GM21528 (cell line): ENCODE data around the gene FGF12.

Source experiments
- ATAC-seq: cut with Tn5 transposase; IDR thresholded peaks from one replicate; pipeline ENCODE4 v1.9.1; 2021; ENCODE audit warnings: mild to moderate bottlenecking, moderate library complexity; ENCODE audit not compliant: unreplicated experiment, low FRiP score

FGF12 gene

DNA sequence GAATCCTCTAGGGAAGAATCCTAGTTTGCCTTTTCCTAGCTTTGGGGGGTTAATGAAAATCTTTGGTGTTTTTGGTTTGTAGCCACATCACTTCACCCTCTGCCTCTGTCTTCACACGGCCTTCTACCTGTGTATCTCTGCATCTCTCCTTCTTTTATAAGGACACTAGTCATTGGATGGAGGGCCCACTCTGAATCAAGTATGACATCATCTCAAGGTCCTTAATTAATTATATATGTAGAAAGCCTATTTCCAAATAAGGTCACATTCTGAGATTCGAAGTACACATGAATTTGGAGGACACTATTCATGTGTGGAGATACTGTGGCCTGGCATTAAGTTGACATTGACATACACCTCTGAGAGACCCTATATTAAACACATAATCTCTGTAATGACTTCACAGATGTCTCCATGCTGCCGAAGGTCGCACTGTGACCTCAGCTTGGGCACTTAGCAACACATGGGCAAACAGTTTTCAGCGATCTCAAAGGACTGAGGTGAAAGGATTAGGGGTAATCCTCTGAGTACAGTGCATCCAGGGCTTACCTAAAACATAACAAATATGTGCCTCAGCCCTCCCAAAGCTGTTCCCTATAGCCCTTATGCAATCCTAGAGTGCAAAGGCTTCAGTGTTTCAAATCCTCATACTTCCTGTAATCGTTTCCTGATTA lies 446.0 kb downstream of the FGF12 start:
- ATAC-seq, result no peak

DNA sequence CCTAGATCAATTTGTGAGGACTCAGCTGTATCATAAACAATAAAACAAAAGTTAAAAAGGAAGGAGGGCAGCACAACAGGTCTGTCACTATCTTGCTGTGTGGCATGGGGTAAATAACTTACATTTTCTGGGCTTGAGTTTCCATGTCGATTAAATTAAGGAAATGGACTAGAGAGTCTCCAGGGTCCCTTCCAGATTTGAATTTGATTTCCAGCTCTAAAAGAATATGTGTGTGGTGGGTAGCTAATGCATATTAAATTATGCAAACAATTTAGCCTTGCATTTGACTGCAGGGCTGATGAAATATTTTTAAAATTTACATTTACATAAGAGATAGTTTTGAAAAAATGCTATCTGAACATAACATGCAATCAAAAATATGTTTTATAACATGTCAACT lies 447.7 kb downstream of the FGF12 start:
- ATAC-seq, result no peak

DNA sequence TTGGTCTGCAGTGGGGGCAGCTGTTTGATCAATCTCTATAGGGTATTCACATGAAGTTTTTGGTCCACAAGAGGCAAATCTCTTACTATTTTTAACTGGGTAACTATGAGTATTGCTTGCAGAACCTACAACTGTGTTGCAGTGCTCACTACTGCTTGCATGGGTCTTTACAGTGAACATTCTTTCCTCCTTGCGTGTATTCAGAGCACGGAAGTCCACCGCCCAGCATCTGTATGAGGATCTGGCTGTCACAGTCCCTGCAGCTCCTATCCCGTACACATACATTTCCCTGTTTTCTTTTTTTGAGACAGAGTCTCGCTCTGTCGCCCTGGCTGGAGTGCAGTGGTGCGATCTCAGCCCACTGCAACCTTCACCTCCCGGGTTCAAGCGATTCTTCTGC lies 449.9 kb downstream of the FGF12 start:
- ATAC-seq, result no peak

GRCh38 chr3:192275741-192276355 lies 451.5 kb downstream of the FGF12 start:
- ATAC-seq, result no peak

- ATAC-seq, result no peak
Observed at GRCh38 chr3:192273697-192274010, 453.7 kb downstream of the FGF12 start.

GRCh38 chr3:192273001-192273696 lies 454.2 kb downstream of the FGF12 start:
- ATAC-seq, result no peak

GRCh38 chr3:192262001-192262400 lies 465.3 kb downstream of the FGF12 start:
- ATAC-seq, result no peak

DNA sequence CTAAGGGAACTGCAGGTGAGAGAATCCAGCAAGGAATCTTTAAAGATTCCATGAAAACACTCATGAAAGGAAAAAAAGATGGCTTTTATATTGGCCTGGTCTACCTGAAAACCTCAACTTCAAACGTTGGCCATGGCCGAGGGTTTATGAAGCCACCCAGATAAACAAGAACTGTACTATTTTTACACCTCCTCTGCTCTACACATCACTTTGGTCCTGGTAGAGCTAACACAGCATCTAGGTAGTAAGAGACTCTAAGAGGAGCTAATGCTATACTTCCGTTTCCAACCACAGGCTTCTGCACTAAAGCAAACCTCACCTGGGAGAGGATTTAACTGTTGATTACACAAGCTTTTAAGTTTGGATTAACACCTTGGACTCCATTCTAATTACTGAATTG lies 466.2 kb downstream of the FGF12 start:
- no peak for ATAC-seq

- ATAC-seq, result no peak
Observed at GRCh38 chr3:192260116-192261010, 467.0 kb downstream of the FGF12 start.

- ATAC-seq, result no peak
Observed at GRCh38 chr3:192259661-192260060, 467.7 kb downstream of the FGF12 start.

- no peak for ATAC-seq
Observed at GRCh38 chr3:192258721-192259120, 468.6 kb downstream of the FGF12 start.

DNA sequence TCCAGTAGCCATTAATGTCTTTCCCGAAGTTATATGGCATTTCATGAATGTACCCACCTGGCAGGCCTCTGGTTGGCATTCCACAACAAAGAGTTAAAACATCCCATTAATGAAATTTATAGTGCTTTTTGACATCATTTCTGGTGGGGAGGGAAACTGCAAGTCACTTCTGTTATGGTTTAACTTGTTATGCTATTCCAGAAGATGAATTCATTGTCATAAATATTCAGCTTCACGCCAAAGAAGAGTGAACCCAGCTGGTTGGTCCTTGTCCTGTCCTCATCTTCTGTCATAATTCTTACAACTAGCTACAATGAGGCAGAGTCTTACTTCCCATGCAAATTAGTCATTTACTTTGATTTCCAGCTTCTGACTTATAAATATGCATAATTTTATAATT lies 471.5 kb downstream of the FGF12 start:
- ATAC-seq, result no peak

DNA sequence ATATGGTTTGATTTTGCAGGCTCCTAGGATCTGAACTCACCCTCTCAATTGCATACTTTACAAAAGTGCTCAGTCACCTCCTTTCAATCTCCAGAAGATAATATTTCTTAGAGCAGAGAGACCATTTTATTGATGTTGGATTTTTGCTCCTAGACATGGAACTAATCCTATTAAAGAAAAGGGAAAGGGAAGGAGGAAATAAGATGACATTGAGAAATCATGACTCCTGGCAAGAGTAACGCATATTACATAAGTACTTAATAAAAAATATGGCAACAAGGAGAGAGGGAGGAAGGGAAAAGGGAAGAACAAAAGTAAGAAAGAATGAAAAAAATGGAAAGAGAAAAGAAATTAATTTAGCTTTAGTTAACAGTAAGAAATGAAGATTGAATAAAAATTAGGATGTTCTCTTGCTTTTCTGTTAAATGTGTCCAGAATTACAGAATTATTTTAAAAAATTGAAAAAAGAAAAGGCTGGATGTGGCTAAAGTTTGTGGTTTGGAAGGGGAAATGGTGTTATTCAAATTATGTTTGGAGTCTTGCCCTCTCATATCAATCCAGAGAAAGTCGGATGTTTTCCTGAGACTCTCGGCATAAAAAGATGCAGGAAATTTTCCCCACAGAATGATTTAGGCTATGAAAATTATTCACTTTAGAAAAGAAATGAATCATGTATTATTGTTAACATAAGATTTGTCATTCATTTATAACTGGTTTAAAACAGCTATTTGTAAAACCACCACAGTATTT lies 474.0 kb downstream of the FGF12 start:
- no peak for ATAC-seq

DNA sequence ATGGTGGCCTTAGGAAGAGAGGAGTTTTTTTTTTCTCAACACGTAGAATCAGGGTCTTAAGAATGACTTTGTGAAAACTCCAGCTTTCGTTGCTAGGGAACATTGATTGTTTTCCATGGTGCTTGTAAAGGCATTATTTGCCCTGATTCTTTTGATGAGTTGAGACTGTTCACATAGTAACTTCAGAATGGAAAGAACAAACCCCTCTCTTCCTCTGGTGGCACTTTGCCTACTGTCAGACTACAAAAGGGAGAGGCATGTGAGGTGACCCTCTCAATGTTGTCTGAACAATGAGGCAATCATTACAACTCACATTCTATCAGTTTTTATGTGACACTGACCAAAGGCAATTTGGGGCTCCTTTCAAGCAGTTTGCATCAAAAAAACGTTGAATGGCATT lies 477.8 kb downstream of the FGF12 start:
- ATAC-seq, result no peak

- ATAC-seq, result no peak
Observed at GRCh38 chr3:192246847-192247559, 480.3 kb downstream of the FGF12 start.

DNA sequence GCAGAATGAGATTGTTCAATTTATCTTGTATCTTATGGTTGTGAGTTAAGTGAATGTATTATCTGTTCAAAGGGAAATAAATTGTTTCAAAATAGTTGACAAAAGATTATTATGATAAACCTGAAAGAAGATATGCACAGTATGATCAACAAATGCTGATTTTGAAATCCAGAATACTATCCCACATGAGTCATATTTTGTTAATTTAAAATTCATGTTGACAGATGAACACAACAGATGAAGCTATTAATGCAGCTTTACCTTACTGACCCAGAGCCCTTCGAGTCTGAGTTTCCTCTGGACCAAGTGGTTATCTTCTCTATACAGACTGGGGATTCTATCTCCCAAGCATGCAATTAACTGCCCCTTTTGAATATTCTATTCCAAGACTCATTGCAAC lies 482.8 kb downstream of the FGF12 start:
- ATAC-seq, result no peak

GRCh38 chr3:192239956-192240355 lies 487.4 kb downstream of the FGF12 start:
- ATAC-seq, result no peak

DNA sequence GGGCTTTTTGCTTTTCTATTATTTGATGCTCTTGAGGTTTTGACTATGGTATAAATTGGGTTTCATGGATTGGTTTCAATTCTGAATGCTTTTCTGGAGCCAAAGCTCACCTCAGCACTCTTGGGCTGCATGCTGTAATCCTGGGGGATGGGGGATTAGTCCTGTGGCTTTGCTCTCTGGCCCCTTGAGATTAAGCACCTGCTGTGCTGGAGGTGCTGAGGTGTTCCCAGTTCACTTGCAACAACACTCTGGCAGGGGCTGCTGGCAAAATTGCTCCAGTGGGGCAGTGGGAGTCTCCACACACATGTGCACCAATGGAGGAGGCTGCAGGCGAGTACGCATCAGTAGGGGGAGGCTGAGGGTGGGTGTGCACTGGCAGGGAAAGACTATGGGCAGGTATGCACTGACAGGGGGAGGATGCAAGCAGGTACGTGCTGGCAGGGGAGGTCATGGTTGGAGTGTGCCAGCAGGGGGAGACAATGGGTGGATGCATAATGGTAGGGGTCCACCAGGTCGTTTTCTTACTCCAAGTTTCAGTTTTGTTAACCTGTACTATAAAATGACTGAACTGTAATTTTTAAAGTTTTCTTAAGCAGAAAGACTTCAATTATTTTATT lies 489.2 kb downstream of the FGF12 start:
- ATAC-seq, result no peak

- ATAC-seq, result no peak
Observed at GRCh38 chr3:192229866-192230265, 497.5 kb downstream of the FGF12 start.
